Epithelial cell of esophagus (primary cell): Measurements from ENCODE around the gene TEX2.
A peak's percentile ranks its signal among the peaks of the same experiment; 100 is the strongest.
"Not testable (repeated sequence)": the region's sequence is repeated elsewhere in the genome, so short reads cannot be mapped to it uniquely, and the experiment has no call there.

Experiments
- DNase-seq: peaks from one replicate; pipeline ENCODE4 v3.0.0; 2010; ENCODE audit warnings: low read depth
- H3K4me3 ChIP-seq: 2 replicates; pipeline ENCODE4 v1.5.1; 2011; ENCODE audit warnings: mild to moderate bottlenecking, low read length, control low read depth
- TF ChIP-seq, protein P1 (sequence below): IDR thresholded peaks from 2 replicates; pipeline ENCODE4 v1.5.1; 2011; ENCODE audit warnings: low read depth, mild to moderate bottlenecking, low read length, control low read depth, inconsistent platforms; ENCODE audit not compliant: insufficient read depth; ENCODE audit errors: missing control alignments

The TEX2 gene

GRCh38 chr17:64247836-64248235 is 15.2 kb downstream of the TEX2 start:
- no peak for DNase-seq
- no peak overlapping the region for H3K4me3 ChIP-seq
- TF ChIP-seq, protein P1, sequence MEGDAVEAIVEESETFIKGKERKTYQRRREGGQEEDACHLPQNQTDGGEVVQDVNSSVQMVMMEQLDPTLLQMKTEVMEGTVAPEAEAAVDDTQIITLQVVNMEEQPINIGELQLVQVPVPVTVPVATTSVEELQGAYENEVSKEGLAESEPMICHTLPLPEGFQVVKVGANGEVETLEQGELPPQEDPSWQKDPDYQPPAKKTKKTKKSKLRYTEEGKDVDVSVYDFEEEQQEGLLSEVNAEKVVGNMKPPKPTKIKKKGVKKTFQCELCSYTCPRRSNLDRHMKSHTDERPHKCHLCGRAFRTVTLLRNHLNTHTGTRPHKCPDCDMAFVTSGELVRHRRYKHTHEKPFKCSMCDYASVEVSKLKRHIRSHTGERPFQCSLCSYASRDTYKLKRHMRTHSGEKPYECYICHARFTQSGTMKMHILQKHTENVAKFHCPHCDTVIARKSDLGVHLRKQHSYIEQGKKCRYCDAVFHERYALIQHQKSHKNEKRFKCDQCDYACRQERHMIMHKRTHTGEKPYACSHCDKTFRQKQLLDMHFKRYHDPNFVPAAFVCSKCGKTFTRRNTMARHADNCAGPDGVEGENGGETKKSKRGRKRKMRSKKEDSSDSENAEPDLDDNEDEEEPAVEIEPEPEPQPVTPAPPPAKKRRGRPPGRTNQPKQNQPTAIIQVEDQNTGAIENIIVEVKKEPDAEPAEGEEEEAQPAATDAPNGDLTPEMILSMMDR: no peak

GRCh38 chr17:64245218-64246145 is 17.6 kb downstream of the TEX2 start:
- TF ChIP-seq, protein P1: no peak
- no peak overlapping the region for H3K4me3 ChIP-seq
- no peak for DNase-seq

GRCh38 chr17:64244165-64244564 is 18.9 kb downstream of the TEX2 start:
- DNase-seq: no peak
- no peak overlapping the region for H3K4me3 ChIP-seq
- TF ChIP-seq, protein P1: no peak

- H3K4me3 ChIP-seq: no peak overlapping the region
- DNase-seq: no peak
- TF ChIP-seq, protein P1: no peak
Measured at GRCh38 chr17:64243340-64243739, 19.7 kb downstream of the TEX2 start.

DNA sequence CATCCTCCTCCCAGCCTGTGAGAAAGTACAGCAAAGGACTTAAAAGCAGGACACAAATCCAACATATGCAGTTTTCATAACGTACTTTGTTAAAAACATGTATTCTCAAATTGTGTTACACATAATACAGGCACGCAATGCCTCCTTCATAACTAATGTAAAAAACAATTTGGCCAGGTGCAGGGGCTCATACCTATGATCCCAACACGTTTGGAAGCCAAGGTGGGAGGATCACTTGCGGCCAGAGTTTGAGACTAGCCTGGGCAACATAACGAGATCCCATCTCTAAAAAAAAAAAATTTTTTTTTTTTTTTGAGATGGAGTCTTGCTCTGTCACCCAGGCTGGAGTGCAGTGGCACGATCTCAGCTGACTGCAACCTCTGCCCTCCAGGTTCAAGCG is 20.4 kb downstream of the TEX2 start:
- H3K4me3 ChIP-seq: no peak overlapping the region
- no peak for DNase-seq
- TF ChIP-seq, protein P1: no peak

- TF ChIP-seq, protein P1: no peak
- no peak overlapping the region for H3K4me3 ChIP-seq
- DNase-seq: peak; percentile 52
Measured at GRCh38 chr17:64240741-64241347, 22.2 kb downstream of the TEX2 start.

- no peak overlapping the region for H3K4me3 ChIP-seq
- DNase-seq: no peak
- TF ChIP-seq, protein P1: no peak
Measured at GRCh38 chr17:64240261-64240740, 22.8 kb downstream of the TEX2 start.

DNA sequence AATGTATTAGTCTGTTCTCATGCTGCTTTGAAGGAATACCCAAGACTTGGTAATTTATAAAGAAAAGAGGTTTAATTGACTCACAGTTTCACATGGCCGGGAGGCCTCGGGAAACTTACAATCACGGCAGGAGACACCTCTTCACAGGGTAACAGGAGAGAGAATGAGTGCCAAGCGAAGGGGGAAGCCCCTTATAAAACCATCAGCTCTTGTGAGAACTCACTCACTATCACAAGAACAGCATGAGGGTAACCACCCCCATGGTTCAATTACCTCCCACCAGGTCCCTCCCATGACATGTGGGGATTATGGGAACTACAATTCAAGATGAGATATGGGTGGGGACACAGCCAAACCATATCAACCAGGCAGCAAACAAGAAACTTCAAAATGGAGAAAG is 24.6 kb downstream of the TEX2 start:
- not testable (repeated sequence) for H3K4me3 ChIP-seq, DNase-seq
